HG02885 (cell line): ENCODE results near the gene OR5H2.
"Not testable (repeated sequence)": the region's sequence is repeated elsewhere in the genome, so short reads cannot be mapped to it uniquely, and the experiment has no call there.

ENCODE experiments used
- ATAC-seq: cut with Tn5 transposase; IDR thresholded peaks from one replicate; pipeline ENCODE4 v1.9.1; 2021; ENCODE audit warnings: mild to moderate bottlenecking; ENCODE audit not compliant: unreplicated experiment, poor library complexity

OR5H2 gene

DNA sequence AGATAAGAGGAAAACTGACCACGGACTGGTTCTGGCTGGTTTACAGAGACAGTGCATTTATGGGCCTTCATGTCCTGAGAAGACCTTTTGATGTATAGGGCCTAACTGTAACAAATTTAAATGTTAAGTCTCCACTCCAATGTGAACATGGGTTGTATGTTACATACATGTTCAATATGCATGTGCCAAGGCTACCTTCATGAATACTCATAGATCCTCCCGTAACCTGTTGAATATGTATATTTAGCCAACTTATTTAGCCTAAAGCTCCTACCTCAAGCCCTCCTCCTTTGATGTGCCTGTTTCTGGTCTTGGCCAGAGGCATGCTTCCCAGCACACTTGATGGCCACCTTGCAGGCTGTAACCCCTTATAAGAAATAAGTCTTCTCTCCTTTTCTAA lies at the start of gene OR5H2:
Gene OR5H2 (plus strand): TSS at position 301 of the 400 bp plus-strand sequence. CDS start 398 bp downstream, outside the sequence.
- no peak for ATAC-seq

- peak; percentile 51 for ATAC-seq
These were observed 48.8 kb upstream of the OR5H2 start for GRCh38 chr3:98233468-98233867.

- ATAC-seq: peak; percentile 49
These were observed 42.2 kb upstream of the OR5H2 start for GRCh38 chr3:98240131-98240530.

- no peak for ATAC-seq
These were observed 40.1 kb upstream of the OR5H2 start for GRCh38 chr3:98242155-98242554.

- ATAC-seq: no peak
These were observed 38.5 kb upstream of the OR5H2 start for GRCh38 chr3:98243843-98244242.

DNA sequence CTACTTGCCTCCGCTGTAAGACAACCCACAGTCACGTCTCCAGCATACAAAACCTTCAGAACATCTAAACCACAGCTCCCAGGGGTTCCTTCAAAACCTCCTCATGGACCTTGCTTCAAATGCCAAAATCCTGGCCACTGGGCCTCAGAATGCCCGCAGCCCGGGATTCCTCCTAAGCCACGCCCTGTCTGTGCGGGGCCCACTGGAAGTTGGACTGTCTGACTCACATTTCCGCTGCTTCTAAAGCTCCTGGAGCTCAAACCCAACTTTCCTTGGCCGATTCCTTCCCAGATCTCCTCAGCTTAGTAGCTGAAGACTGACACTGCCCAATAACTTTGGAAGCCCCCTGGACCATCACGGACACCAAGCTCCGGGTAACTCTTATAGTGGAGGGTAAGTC lies 36.2 kb upstream of the OR5H2 start:
- ATAC-seq: no peak

GRCh38 chr3:98256026-98256425 lies 26.3 kb upstream of the OR5H2 start:
- ATAC-seq: not testable (repeated sequence)

DNA sequence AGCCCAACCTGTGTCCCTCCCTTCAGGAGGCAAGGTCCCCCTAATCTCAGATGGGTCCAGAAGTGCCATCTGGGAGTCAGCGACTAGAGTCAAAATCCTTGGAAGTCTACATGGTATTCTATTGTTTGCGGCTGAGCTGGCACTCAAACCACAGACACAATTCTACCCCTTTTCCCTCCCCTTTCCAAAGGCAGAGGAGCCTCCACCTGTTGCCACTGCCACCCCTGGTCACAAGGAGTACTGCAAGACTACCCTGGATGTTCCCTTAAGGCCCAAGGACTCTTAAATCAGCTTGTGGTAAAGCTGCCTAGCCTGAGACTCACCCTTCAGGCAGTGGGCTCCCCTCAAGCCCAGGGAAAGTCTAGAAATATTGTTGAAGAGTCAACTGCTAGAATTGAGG lies 22.6 kb upstream of the OR5H2 start:
- ATAC-seq: peak; percentile 86

- no peak for ATAC-seq
These were observed 20.3 kb upstream of the OR5H2 start for GRCh38 chr3:98262046-98262445.

GRCh38 chr3:98263944-98264343 lies 18.4 kb upstream of the OR5H2 start, which contains the start of gene OR5H6:
Gene OR5H6, plus strand, starts transcription at chr3:98264244. Its CDS starts 89 bp downstream, at chr3:98264333.
- no peak for ATAC-seq

- ATAC-seq: no peak
These were observed 12.5 kb upstream of the OR5H2 start for GRCh38 chr3:98269846-98270245.

DNA sequence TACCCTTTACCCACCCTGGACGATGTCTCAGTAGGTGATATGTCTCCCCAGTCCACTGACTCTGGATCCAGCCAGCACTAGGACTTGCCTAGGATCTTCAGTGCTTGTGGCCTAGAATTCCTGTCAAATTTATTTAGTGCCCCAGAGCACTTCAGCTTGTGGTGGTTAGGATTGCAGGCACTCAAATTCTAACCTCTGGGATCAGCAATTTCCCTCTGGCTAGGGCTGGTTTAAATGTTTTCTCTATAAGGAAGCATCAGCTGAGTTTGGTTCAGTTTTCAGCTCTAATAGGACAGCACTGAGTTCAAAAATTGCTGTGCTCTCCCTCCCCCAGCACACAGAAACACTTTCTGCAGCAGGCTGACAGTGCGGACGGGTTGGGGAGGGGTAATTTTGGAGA lies 10.2 kb upstream of the OR5H2 start:
- no peak for ATAC-seq

DNA sequence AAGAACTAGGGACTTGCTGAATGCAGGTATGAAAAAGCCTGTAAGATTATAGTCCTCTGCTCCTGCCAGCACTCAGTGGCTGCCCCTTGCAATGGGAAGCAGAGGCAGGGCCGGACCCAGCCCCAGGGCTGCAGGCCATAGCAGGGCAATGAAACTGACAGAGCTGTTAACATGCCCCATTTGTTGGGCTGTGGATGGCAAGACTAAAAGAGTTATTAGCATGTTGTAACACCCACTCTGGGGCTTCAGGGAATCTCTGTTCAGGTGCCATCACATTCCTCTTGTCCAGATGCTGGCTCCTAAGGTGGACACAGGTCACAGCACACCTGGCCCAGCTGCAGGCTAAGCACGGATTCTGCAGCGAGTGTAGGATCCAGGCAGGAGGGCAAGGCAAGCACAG lies 7.4 kb upstream of the OR5H2 start:
- ATAC-seq: no peak

GRCh38 chr3:98290916-98291315 lies 8.6 kb downstream of the OR5H2 start:
- no peak for ATAC-seq

DNA sequence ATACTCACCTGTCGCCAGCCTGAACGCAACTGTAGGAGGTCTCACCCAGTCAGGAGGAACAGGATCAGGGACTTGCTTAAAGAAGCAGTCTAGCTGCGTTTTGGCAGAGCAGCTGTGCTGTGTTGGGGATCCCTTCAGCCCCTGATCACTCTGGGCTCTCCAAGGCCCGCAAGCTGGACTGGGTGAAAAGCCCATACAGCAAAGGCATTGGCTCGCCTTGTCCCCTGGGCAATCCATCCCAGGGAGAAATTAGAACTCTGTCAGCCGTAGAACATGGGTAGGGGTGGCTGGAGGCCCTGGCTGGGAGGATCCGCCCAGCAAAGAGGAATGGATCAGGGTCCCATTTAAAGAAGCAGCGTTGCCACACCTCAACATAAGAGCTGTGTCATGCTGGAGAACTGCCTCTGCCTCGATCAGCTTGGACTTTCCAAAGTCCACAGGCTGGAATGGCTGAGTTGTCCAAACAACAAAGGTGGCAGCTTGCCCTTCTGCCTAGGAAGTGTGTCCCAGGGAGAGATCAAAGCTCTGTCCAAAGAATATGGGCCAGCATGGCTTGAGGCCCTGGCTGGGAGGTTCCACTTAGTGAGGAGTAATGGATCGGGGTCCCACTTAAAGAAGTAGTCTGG lies 9.1 kb downstream of the OR5H2 start:
- ATAC-seq: no peak

DNA sequence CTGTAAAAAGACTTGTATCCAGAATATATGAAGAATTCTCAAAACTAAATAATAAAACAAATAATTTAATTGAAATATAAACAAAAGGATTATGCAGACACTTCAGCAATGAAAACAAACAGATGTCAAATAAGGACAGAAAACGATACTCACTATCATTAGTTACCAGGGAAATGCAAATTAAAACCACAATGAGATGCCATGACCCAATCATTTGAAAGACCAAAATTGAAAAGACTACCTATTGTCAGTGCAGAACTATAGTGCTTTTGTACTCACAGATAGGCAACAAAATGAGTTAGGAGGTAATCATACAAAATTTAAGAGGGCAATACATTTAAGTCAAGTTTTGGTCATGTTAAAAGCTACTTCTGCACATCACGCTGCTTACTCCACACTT lies 39.8 kb downstream of the OR5H2 start:
- no peak for ATAC-seq

DNA sequence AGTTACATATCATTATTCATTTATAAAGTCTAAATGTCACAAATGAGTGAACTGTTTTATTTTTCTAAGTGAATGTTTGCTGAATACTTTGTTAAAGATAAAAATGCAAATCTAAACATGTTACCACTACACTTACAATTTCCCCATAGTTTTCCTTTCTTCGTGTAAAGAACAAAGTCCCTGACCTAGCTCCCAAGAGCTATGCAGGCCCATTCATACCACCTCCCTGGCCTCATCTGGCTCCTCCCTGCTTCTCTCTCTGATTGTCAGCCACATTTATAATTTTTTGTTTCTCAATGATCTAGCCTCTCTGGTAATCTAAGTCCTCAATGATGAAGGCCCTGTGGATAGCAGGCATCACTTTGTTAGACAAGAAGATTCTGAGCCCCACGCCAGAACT lies 40.4 kb downstream of the OR5H2 start:
- no peak for ATAC-seq

- no peak for ATAC-seq
These were observed 41.1 kb downstream of the OR5H2 start for GRCh38 chr3:98323425-98323824.

DNA sequence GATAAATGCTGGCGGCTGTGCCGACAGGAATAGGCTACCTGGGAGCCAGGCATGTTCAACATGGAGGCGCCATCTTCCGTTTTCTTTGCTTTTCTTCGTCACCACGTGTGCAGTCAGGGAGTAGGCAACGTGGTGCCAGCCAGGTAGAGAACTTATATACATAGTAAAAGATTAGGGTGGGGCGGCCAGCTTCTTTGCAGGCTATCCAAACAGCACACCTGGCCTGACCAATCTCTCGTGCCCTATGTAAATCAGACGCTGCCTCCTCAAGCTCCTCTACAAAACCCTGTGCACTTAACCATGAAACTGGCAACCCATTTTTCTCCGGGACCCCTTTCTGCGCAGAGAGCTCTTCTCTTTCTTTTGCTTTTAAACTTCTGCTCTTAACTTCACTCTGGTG lies 42.8 kb downstream of the OR5H2 start:
- ATAC-seq: no peak

- ATAC-seq: no peak
These were observed 44.0 kb downstream of the OR5H2 start for GRCh38 chr3:98326105-98326893.

DNA sequence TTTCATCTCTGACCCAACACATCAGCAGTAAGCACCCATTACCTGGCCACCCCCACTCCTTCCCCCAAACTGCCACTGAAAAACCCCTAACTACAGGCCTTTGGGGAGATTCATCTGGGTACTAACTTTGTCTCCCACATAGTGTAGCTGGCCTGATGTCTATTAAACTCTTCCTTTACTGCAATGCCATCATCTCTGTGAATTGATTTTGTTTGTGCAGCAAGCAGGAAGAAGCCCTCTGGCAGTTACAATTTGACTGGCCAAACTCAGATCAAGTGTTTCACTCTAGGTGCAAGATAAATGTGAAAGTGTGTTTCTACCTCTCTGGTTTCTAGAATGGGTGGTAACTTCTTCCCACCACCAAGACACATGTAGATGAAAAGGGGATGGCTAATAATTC lies 44.6 kb downstream of the OR5H2 start:
- ATAC-seq: peak; percentile 71

DNA sequence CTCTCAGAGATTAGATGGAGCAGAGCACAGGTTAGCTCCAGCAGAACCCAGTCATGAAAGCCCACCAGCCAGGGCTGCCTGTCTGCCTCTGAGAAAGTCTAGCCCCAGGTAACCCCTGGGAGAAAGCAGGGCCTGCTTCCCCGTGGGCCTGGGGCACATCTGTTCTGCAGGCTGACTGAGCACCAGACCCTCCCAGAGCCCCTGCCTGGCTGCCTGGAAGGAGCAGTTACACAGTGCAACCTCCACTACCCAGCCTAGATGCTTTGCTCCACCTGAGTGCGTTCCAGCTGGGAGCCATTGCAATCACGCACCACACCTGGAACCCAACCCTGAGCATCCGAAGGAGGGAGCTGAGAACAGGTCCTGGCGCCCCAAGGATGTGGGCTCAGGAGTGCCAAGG lies 46.6 kb downstream of the OR5H2 start:
- ATAC-seq: no peak
